Astrocyte (in vitro differentiated cells and primary cell): ENCODE data around the gene RSRC2. TPM values are rescaled to one million over a fixed set of nuclear protein-coding genes. Genes with fewer than 3 reads are reported as not detected.
"Not testable (repeated sequence)": the region's sequence is repeated elsewhere in the genome, so short reads cannot be mapped to it uniquely, and the experiment has no call there.

Experiments used
- DNase-seq: peaks from one replicate; pipeline ENCODE4 v3.0.0-alpha.2; 2010; ENCODE audit warnings: low read depth
- FAIRE-seq: peaks from 2 replicates; lab custom pipeline; 2011; peaks lifted over from hg19 to GRCh38; lab: Jason Lieb, UNC
- H2AFZ ChIP-seq: 2 replicates; pipeline ENCODE4 v1.6.0; 2012; ENCODE audit warnings: low read depth, low read length, inconsistent platforms
- H3K27ac ChIP-seq: 2 replicates; pipeline ENCODE4 v1.5.1; 2011; ENCODE audit warnings: low read depth, low read length, inconsistent platforms
- H3K27me3 ChIP-seq: 2 replicates; pipeline ENCODE4 v1.6.0; 2011; ENCODE audit warnings: low read length, inconsistent platforms; ENCODE audit not compliant: insufficient read depth
- H3K36me3 ChIP-seq: 2 replicates; pipeline ENCODE4 v1.5.1; 2011; ENCODE audit warnings: low read length, inconsistent platforms; ENCODE audit not compliant: insufficient read depth
- H3K4me1 ChIP-seq: 2 replicates; pipeline ENCODE4 v1.5.1; 2011; ENCODE audit warnings: low read length, inconsistent platforms; ENCODE audit not compliant: insufficient read depth
- H3K4me2 ChIP-seq: 2 replicates; pipeline ENCODE4 v1.6.0; 2012; ENCODE audit warnings: low read length, inconsistent platforms
- H3K4me3 ChIP-seq: 2 replicates; pipeline ENCODE4 v1.5.1; 2011; ENCODE audit warnings: low read depth, mild to moderate bottlenecking, low read length, inconsistent platforms; ENCODE audit not compliant: insufficient read depth
- H3K79me2 ChIP-seq: 2 replicates; pipeline ENCODE4 v1.6.0; 2012; ENCODE audit warnings: mild to moderate bottlenecking, low read length, inconsistent platforms; ENCODE audit not compliant: insufficient read depth
- H3K9ac ChIP-seq: 2 replicates; pipeline ENCODE4 v1.6.0; 2012; ENCODE audit warnings: mild to moderate bottlenecking, low read length, inconsistent platforms
- H3K9me3 ChIP-seq: 2 replicates; pipeline ENCODE4 v1.5.1; 2012; ENCODE audit warnings: low read depth, mild to moderate bottlenecking, low read length, inconsistent platforms; ENCODE audit not compliant: insufficient read depth
- H4K20me1 ChIP-seq: 2 replicates; pipeline ENCODE4 v1.6.0; 2012; ENCODE audit warnings: low read length, inconsistent platforms; ENCODE audit not compliant: insufficient read depth
- H3K27ac Mint-ChIP-seq: one replicate; pipeline ENCODE4 v1.8.0; 2021; ENCODE audit warnings: mild to moderate bottlenecking, mixed read lengths; ENCODE audit not compliant: unreplicated experiment
- H3K27me3 Mint-ChIP-seq: one replicate; pipeline ENCODE4 v1.8.0; 2021; ENCODE audit warnings: low read depth, mixed read lengths; ENCODE audit not compliant: unreplicated experiment
- H3K36me3 Mint-ChIP-seq: one replicate; pipeline ENCODE4 v1.8.0; 2021; ENCODE audit warnings: low read depth, mixed read lengths; ENCODE audit not compliant: unreplicated experiment
- H3K4me1 Mint-ChIP-seq: one replicate; pipeline ENCODE4 v1.8.0; 2021; ENCODE audit warnings: low read depth, mixed read lengths; ENCODE audit not compliant: unreplicated experiment
- H3K4me3 Mint-ChIP-seq: one replicate; pipeline ENCODE4 v1.8.0; 2021; ENCODE audit warnings: mild to moderate bottlenecking, moderate library complexity, mixed read lengths; ENCODE audit not compliant: unreplicated experiment
- H3K9me3 Mint-ChIP-seq: one replicate; pipeline ENCODE4 v1.8.0; 2021; ENCODE audit warnings: mild to moderate bottlenecking, mixed read lengths; ENCODE audit not compliant: unreplicated experiment
- EZH2 ChIP-seq: IDR thresholded peaks from 2 replicates; pipeline ENCODE4 v1.6.1; 2012; ENCODE audit warnings: mild to moderate bottlenecking, low read length, inconsistent platforms; ENCODE audit not compliant: insufficient read depth
- total RNA-seq: library from RNA; stranded (reverse); gene quantifications from 2 replicates; pipeline ENCODE4 v1.2.1, GENCODE V29; 2021
- TF ChIP-seq, protein P1 (sequence below): IDR thresholded peaks from 2 replicates; pipeline ENCODE4 v1.5.1; 2011; ENCODE audit warnings: low read depth, mild to moderate bottlenecking, inconsistent platforms, low read length, moderate library complexity; ENCODE audit not compliant: insufficient read depth

RSRC2 gene
- total RNA-seq, 1 donor from 2014 or later = 56.3 TPM

DNA sequence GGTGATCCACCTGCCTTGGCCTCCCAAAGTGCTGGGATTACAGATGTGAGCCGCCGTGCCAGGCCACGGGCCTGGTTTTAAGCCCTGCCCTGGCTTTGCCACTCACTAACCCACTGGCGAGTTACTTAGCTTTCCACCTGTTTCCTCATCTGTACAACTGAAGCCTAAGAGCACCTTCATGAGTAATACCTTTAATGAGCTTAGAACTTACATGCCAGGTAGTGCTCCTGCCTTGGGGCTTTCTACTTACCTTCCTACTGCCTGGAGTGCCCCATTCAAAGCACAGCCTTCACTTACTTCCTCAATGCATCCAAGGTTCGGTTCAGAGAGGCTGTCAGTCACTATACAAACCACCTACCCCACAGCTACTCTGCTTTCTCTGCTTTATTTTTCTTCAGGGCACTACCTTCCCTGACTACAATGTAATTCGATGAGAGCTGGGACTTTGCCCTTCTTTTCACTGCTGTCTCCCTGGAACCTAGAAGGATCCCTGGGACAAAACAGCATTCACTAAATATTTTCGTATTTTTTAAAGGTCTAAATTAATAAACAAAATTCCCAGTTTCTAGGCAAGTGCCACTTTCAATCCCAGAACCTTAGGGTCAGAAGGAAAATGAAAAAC lies 39.8 kb downstream of the RSRC2 start:
- Histone ChIP-seq H3K9me3 (no peaks in the 10 kb centered on the region), H3K79me2 (peaks cover 8% of the 10 kb centered on the region), H3K4me1 (no peaks in the 10 kb centered on the region), H3K36me3 (peaks cover 58% of the 10 kb centered on the region), H2AFZ (no peak overlapping the region), H3K4me3 (no peak overlapping the region), H3K27me3 (no peaks in the 10 kb centered on the region), H3K27ac (no peak overlapping the region), H3K4me2 (no peak overlapping the region), H3K9ac (no peak overlapping the region), H4K20me1 (peaks cover 10% of the 10 kb centered on the region)
- DNase-seq (no peak), FAIRE-seq (no peak)
- Mint-ChIP-seq H3K4me1 (peaks cover 3% of the 10 kb centered on the region), H3K27ac (no peak overlapping the region), H3K4me3 (no peak overlapping the region), H3K9me3 (no peaks in the 10 kb centered on the region), H3K36me3 (peaks cover 36% of the 10 kb centered on the region), H3K27me3 (no peaks in the 10 kb centered on the region)
- TF ChIP-seq, protein P1, sequence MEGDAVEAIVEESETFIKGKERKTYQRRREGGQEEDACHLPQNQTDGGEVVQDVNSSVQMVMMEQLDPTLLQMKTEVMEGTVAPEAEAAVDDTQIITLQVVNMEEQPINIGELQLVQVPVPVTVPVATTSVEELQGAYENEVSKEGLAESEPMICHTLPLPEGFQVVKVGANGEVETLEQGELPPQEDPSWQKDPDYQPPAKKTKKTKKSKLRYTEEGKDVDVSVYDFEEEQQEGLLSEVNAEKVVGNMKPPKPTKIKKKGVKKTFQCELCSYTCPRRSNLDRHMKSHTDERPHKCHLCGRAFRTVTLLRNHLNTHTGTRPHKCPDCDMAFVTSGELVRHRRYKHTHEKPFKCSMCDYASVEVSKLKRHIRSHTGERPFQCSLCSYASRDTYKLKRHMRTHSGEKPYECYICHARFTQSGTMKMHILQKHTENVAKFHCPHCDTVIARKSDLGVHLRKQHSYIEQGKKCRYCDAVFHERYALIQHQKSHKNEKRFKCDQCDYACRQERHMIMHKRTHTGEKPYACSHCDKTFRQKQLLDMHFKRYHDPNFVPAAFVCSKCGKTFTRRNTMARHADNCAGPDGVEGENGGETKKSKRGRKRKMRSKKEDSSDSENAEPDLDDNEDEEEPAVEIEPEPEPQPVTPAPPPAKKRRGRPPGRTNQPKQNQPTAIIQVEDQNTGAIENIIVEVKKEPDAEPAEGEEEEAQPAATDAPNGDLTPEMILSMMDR = no peak
- no peak for TF ChIP-seq EZH2

DNA sequence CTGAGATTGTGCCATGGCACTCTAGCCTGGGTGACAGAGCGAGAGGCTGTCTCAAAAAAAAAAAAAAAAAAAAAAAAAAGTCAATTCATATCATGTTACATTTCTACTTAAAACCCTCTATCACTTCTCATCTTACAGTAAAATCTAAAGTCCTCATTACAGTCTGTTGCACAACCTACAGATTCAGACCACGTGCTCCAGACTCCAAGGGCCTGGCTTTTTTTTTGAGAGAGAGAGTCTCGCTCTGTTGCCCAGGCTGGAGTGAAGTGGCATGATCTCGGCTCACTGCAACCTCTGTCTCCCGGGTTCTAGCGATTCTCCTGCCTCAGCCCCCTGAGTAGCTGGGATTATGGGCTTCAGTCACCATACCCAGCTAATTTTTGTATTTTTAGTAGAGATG lies 40.4 kb downstream of the RSRC2 start:
- H3K79me2 ChIP-seq = not testable (repeated sequence)
- H3K36me3 Mint-ChIP-seq = peaks cover 36% of the 10 kb centered on the region

DNA sequence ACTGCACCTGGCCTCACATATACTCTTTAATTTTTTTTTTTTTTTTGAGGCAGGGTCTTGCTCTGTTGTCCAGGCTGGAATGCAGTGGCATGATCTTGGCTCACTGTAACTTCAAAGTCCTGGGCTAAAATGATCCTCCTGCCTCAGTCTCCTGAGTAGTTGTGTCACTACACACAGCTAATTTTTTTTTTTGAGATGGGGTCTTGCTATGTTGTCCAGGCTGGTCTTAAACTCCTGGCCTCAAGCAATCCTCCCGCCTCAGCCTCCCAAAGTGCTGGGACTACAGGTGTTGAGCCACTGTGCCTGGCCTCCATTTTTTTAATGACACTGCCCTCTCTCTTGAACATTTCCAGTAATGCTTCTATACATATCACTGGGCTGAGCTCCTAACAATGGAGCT lies 42.4 kb downstream of the RSRC2 start:
- not testable (repeated sequence) for H3K4me1 Mint-ChIP-seq, H3K27me3 ChIP-seq, H2AFZ ChIP-seq, H3K9me3 ChIP-seq, H3K27ac ChIP-seq, H3K4me3 Mint-ChIP-seq, FAIRE-seq, H3K9me3 Mint-ChIP-seq, H3K9ac ChIP-seq, H3K4me1 ChIP-seq, H3K27me3 Mint-ChIP-seq, H4K20me1 ChIP-seq, H3K4me3 ChIP-seq, H3K27ac Mint-ChIP-seq, H3K79me2 ChIP-seq, DNase-seq, H3K4me2 ChIP-seq
- peaks cover 60% of the 10 kb centered on the region for H3K36me3 ChIP-seq
- peaks cover 36% of the 10 kb centered on the region for H3K36me3 Mint-ChIP-seq

More for the DNA sequence above, 40.4 kb downstream of the RSRC2 start:
- not testable (repeated sequence) for H3K27ac ChIP-seq, FAIRE-seq, H3K9ac ChIP-seq, H3K4me1 ChIP-seq, H3K4me1 Mint-ChIP-seq, H4K20me1 ChIP-seq, H3K9me3 ChIP-seq, H3K27me3 Mint-ChIP-seq, H3K9me3 Mint-ChIP-seq, H3K4me3 Mint-ChIP-seq, H3K27ac Mint-ChIP-seq, H3K4me3 ChIP-seq, H3K27me3 ChIP-seq, H2AFZ ChIP-seq, H3K4me2 ChIP-seq
- H3K36me3 ChIP-seq = peaks cover 61% of the 10 kb centered on the region
- DNase-seq = peak; percentile 35
